ENCODE data around the gene IL19. TPM values are rescaled to one million over a fixed set of nuclear protein-coding genes. Genes with fewer than 3 reads are reported as not detected.

IL19 gene
- total RNA-seq, 1 experiment from 2014 or later = not detected

- H3K4me3 Mint-ChIP-seq = no peak overlapping the region
- TF ChIP-seq SOX15 (CRISPR knock-in tag; IDR thresholded peaks at IDR 0.05) = no peak
- ChIA-PET CTCF (no interaction called here), POLR2A (no interaction called here)
- no peaks in the 10 kb centered on the region for H3K36me3 Mint-ChIP-seq
- H3K4me1 Mint-ChIP-seq = peaks cover 33% of the 10 kb centered on the region
- no peak for ATAC-seq
- H3K27ac Mint-ChIP-seq = no peak overlapping the region
- no peaks in the 10 kb centered on the region for H3K9me3 Mint-ChIP-seq
- no peak for DNase-seq (ENCODE audit: low spot score)
- H3K27me3 Mint-ChIP-seq (ENCODE audit: low read depth) = no peaks in the 10 kb centered on the region; the same call in 1 of the 2 replicates
Measured at GRCh38 chr1:206766251-206766856, 4.2 kb upstream of the IL19 start.

GRCh38 chr1:206768472-206769303 lies 1.9 kb upstream of the IL19 start:
- H3K27me3 Mint-ChIP-seq (ENCODE audit: low read depth) = peaks cover 4% of the 10 kb centered on the region
- H3K27ac Mint-ChIP-seq = no peak overlapping the region
- ATAC-seq (no peak), DNase-seq (ENCODE audit: low spot score) (no peak)
- POLR2A ChIA-PET = interaction anchor here (0.6 kb wide), 1 partner anchor 79 kb away, joined by 3 read pairs; no protein-coding TSS in a partner anchor
- no peaks in the 10 kb centered on the region for H3K36me3 Mint-ChIP-seq
- H3K9me3 Mint-ChIP-seq = no peaks in the 10 kb centered on the region
- CTCF ChIA-PET = interaction anchor here (1.0 to 3.8 kb wide), 8 partner anchors 7 to 163 kb away, joined by 3 to 16 read pairs (median 5); no protein-coding TSS in a partner anchor
- no peak overlapping the region for H3K4me3 Mint-ChIP-seq
- peaks cover 33% of the 10 kb centered on the region for H3K4me1 Mint-ChIP-seq
- TF ChIP-seq ZNF219 (CRISPR knock-in tag; IDR thresholded peaks at IDR 0.05; ENCODE audit: borderline replicate concordance) (no peak), ZNF671 (CRISPR knock-in tag; IDR thresholded peaks at IDR 0.05) (no peak), ZNF423 (CRISPR knock-in tag; IDR thresholded peaks at IDR 0.05) (no peak), ESRRA (CRISPR knock-in tag; IDR thresholded peaks at IDR 0.05; ENCODE audit: borderline replicate concordance) (no peak), NR3C1 (CRISPR knock-in tag; conservative IDR thresholded peaks at IDR 0.05; ENCODE audit: low read depth) (no peak), ZNF317 (CRISPR knock-in tag; IDR thresholded peaks at IDR 0.05; ENCODE audit: borderline replicate concordance, low read depth) (no peak), NR2C2 (CRISPR knock-in tag; IDR thresholded peaks at IDR 0.05) (no peak), GTF2I (CRISPR knock-in tag; conservative IDR thresholded peaks at IDR 0.05) (no peak), CREM (CRISPR knock-in tag; IDR thresholded peaks at IDR 0.05) (no peak), IRF1 (CRISPR knock-in tag; IDR thresholded peaks at IDR 0.05) (no peak), FOXJ3 (CRISPR knock-in tag; IDR thresholded peaks at IDR 0.05; ENCODE audit: borderline replicate concordance) (no peak), ZNF263 (CRISPR knock-in tag; IDR thresholded peaks at IDR 0.05; ENCODE audit: low read depth) (no peak), FOXK1 (CRISPR knock-in tag; IDR thresholded peaks at IDR 0.05) (no peak), ZMAT4 (CRISPR knock-in tag; IDR thresholded peaks at IDR 0.05) (no peak), USF1 (CRISPR knock-in tag; IDR thresholded peaks at IDR 0.05) (no peak)
- TF ChIP-seq, protein P1, sequence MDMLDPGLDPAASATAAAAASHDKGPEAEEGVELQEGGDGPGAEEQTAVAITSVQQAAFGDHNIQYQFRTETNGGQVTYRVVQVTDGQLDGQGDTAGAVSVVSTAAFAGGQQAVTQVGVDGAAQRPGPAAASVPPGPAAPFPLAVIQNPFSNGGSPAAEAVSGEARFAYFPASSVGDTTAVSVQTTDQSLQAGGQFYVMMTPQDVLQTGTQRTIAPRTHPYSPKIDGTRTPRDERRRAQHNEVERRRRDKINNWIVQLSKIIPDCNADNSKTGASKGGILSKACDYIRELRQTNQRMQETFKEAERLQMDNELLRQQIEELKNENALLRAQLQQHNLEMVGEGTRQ (CRISPR knock-in tag; IDR thresholded peaks at IDR 0.05) = no peak
- TF ChIP-seq, protein P2, sequence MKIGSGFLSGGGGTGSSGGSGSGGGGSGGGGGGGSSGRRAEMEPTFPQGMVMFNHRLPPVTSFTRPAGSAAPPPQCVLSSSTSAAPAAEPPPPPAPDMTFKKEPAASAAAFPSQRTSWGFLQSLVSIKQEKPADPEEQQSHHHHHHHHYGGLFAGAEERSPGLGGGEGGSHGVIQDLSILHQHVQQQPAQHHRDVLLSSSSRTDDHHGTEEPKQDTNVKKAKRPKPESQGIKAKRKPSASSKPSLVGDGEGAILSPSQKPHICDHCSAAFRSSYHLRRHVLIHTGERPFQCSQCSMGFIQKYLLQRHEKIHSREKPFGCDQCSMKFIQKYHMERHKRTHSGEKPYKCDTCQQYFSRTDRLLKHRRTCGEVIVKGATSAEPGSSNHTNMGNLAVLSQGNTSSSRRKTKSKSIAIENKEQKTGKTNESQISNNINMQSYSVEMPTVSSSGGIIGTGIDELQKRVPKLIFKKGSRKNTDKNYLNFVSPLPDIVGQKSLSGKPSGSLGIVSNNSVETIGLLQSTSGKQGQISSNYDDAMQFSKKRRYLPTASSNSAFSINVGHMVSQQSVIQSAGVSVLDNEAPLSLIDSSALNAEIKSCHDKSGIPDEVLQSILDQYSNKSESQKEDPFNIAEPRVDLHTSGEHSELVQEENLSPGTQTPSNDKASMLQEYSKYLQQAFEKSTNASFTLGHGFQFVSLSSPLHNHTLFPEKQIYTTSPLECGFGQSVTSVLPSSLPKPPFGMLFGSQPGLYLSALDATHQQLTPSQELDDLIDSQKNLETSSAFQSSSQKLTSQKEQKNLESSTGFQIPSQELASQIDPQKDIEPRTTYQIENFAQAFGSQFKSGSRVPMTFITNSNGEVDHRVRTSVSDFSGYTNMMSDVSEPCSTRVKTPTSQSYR (CRISPR knock-in tag; IDR thresholded peaks at IDR 0.05) = no peak

All from WTC11 (cell line).